Coronary artery (tissue), 2 donors: Measurements from ENCODE around the gene TBC1D21.

Source experiments
- DNase-seq: peaks from one replicate; pipeline ENCODE4 v3.0.0-alpha.2; 2017; ENCODE audit warnings: low spot score
- H3K27ac ChIP-seq, 2 donors: fragments of 200-600 bp; sonication (generic); one replicate each; pipeline ENCODE4 v1.5.1; 2016 to 2019
- H3K4me3 ChIP-seq: fragments of 200-600 bp; sonication (generic); 2 replicates; pipeline ENCODE4 v1.5.1; 2016; ENCODE audit warnings: mild to moderate bottlenecking, moderate library complexity
- CTCF ChIP-seq: fragments of 200-600 bp; sonication (generic); IDR thresholded peaks from one replicate; pipeline ENCODE4 v1.5.1; 2019; ENCODE audit warnings: antibody characterized with exemption

The TBC1D21 gene

GRCh38 chr15:73909651-73910050 is 36.3 kb downstream of the TBC1D21 start:
- no peak for TF ChIP-seq CTCF
- no peak overlapping the region for H3K27ac ChIP-seq
- no peak for DNase-seq
- H3K4me3 ChIP-seq, result no peak overlapping the region

- no peak for TF ChIP-seq CTCF
- Histone ChIP-seq H3K27ac (no peak overlapping the region), H3K4me3 (no peak overlapping the region)
- no peak for DNase-seq
Measured at GRCh38 chr15:73910522-73911303, 37.3 kb downstream of the TBC1D21 start.

- H3K27ac ChIP-seq, result no peak overlapping the region
- no peak for DNase-seq
- TF ChIP-seq CTCF, result no peak
- no peak overlapping the region for H3K4me3 ChIP-seq
Measured at GRCh38 chr15:73912030-73912596, 38.7 kb downstream of the TBC1D21 start.

- no peak for DNase-seq
- H3K27ac ChIP-seq, result no peak overlapping the region
- no peak for TF ChIP-seq CTCF
- H3K4me3 ChIP-seq, result no peak overlapping the region
Measured at GRCh38 chr15:73914145-73914544, 40.8 kb downstream of the TBC1D21 start.

GRCh38 chr15:73915082-73915481 is 41.7 kb downstream of the TBC1D21 start:
- no peak overlapping the region for H3K4me3 ChIP-seq
- TF ChIP-seq CTCF, result no peak
- DNase-seq, result no peak
- H3K27ac ChIP-seq, result no peak overlapping the region

- no peak for DNase-seq
Measured at GRCh38 chr15:73918784-73919183, 45.4 kb downstream of the TBC1D21 start.

More at GRCh38 chr15:73918784-73919183, 45.4 kb downstream of the TBC1D21 start:
- Histone ChIP-seq H3K4me3 (no peak overlapping the region), H3K27ac (no peak overlapping the region)
- no peak for TF ChIP-seq CTCF
